Stimulated activated CD8-positive, alpha-beta memory T cell treated with anti-CD3 and anti-CD28 coated beads, Interleukin-4, amount 100 ng/mL, for 1 hour (primary cell): ENCODE data around the gene CALM3.

Experiments used
- DNase-seq, 2 donors: peaks; one replicate each; pipeline ENCODE4 v3.0.0-alpha.2; 2020; ENCODE audit warnings: low read depth in 2 of 2, low spot score in 1 of 2

CALM3 gene

DNA sequence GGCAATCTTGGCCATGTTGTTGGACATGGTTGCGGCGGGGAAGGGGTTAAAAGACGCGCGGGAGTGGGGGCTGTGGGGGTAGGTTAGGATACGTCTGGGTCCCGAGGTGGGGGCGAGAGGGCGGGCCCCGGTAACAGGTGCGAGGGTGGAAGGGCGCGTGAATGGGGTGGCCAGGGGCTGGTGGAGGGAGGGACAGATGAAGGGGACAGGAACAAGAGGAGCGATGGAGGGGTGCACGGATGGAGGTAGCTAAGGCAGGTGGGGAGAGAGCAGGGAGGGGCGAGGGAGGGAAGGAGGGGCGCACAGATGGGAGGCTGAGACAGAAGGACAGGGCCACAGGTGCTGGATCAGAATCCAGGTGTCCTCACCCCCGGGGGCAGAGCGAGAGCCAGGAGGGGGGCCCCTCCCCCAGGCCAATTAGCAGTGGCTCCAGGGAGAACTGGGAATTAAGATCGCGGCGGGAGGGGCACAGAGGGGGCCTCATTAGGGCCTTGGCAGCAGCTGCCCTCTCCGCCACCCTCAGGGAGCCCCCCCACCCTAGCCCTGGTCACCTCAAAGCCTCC is 33.6 kb downstream of the CALM3 start:
- DNase-seq = no peak

DNA sequence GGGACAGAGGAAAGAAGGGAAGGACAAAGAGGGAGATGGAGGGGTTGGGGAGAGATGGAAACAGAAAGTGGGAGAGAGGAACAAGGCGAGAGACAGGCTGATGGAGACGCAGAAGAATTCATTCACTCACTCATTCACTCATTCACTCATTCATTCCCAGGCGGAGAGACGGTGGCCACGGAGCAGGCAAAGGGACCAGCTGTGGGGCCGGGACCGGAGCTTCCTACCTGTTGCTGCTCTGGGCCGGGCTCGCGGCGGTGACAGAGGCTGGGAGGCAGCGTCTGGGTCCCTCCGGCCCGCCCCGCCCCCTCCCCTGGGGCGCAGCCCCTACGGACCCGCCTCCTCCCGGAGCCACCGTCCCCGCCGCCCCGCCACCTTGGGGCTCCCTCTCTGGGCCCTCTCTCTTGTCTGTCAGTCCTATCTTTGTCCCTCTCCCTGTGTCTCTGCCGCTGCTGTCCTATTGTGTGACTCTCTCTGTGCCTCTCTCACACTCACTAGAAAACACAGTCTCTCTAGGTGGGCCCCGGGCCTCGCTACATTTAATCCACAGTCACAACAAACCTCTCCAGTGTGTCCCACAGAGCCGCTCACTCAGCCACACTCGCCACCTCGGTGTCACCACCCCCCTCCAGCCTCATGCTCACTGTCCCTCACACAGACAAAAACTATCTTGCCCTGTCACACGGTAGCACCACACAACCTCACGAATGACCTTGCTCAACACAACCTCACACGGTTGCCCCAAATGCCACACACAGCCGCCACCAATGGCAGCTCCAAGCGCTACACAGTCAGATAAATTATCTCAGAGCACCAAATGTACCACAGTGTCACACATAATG is 35.0 kb downstream of the CALM3 start, which contains the start of gene GNG8:
TSS of gene GNG8 (minus strand) at position 283 of the 842 bp plus-strand sequence. CDS start 1,520 bp downstream, outside the sequence.
- DNase-seq = no peak

DNA sequence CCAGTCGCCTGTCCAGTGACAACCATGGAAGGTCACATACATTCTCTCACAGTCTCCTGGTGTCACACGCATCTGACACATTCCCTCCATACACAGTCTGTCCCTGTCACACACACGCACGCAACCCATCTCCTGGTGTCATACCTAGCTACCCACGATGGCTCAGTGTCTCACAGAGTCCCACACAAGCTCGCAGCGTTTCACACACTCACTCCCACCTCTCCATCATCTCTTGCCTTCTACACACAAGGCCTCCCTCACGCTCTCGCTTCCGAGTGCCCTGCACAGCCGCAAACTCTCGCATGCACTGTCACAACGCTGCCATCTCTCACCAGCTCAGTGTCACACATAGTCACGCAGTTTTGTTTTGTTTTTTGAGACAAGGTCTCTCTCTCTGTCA is 36.1 kb downstream of the CALM3 start:
- DNase-seq = no peak

GRCh38 chr19:46639358-46640182 is 38.4 kb downstream of the CALM3 start:
- DNase-seq = no peak

GRCh38 chr19:46640656-46641055 is 39.5 kb downstream of the CALM3 start:
- no peak for DNase-seq

GRCh38 chr19:46644720-46645119 is 43.6 kb downstream of the CALM3 start:
- DNase-seq = no peak

DNA sequence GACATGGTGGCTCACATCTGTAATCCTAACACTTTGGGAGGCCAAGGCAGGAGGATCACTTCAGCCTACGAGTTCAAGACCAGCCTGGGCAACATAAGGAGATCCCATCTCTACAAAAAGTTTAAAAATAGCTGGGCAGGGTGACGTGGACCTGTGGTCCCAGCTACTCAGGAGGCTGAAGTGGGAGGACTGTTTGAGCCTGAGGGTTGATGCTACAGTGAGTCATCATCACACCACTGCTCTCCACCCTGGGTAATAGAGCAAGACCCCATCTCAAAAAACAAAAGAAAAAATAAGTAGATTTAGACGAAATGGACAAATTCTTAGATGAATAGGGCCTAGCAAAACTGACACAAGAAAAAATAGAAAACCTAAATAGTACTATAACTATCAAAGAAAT is 45.3 kb downstream of the CALM3 start:
- no peak for DNase-seq

- no peak for DNase-seq
These were observed 47.2 kb downstream of the CALM3 start for GRCh38 chr19:46648060-46648960.

- no peak for DNase-seq
These were observed 48.1 kb downstream of the CALM3 start for GRCh38 chr19:46648961-46649960.

- DNase-seq = no peak
These were observed 49.3 kb downstream of the CALM3 start for GRCh38 chr19:46650445-46650844.

- DNase-seq = no peak
These were observed 53.6 kb downstream of the CALM3 start for GRCh38 chr19:46654621-46655152.

GRCh38 chr19:46656541-46656940 is 55.4 kb downstream of the CALM3 start:
- DNase-seq = no peak

DNA sequence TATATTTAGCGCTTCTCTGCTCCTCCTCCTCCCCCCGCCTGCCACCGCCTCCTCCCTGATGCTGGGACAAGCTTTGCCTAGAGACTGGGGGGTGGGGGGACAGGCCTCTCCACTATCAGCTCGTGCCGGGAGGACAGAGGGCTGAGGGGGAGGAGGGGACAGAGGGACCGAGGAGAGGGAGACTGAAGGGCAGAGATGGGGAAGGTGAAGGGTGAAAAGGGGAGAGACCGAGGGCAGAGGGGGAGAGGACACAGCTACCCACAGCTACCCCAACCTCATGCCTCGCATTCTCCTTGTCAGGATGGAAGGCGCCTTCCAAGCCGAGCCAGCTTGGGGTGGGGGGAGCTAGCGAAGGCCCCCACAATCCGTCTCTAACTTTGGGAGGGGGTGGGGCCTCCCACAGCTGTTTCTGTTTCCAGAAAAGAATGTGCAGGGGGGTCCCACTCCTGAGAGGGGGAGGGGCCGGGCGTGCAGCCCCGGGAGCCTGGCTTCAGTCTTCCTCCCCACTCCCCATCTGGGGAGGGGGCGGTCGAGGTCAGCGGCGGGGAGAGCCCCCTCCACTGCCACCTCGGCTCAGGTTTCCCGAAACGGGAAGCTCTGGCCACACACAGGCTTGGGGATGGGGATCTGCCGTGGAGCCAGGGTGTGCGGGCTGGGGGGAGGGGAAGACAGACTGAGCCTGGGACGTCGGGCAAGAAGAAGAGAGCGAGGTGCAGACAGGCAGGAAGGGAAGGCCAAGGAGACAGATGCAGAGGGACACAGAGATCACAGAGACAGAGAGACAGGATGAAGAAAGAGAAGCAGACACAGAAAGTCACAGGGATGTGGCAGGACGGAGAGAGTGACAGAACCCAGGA is 58.2 kb downstream of the CALM3 start:
- no peak for DNase-seq

DNA sequence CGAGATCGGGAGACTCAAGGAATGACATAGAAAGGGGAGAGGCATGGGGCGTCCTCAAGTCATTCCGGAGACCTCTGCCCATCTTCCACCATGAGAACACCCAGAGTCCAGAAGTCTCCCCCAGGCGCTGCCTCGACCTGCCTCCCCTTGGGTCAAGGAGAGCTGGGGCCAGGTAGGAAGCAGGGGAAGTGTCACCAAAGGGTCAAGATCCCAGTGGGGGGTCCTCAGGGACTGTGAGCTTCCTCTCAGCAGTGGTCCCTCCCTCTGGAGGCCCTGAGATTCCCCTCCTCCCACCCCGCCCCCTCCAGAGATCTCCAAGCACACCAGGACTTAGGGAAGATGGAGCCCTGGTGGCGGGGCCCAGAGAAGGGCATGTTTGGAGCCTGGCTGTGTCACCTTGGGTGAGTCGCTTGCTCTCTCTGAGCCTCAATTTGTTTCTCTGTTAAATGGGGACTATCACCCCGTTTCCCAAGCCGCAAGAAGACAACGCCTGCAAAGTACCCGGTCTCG is 58.9 kb downstream of the CALM3 start:
- no peak for DNase-seq
